GM18520 (cell line): ENCODE measurements around the gene GATD1.
"Not testable (repeated sequence)": the region's sequence is repeated elsewhere in the genome, so short reads cannot be mapped to it uniquely, and the experiment has no call there.

ENCODE experiments used
- ATAC-seq: cut with Tn5 transposase; IDR thresholded peaks from one replicate; pipeline ENCODE4 v1.9.1; 2021; ENCODE audit not compliant: unreplicated experiment

GATD1 gene

GRCh38 chr11:765025-765801, 12.1 kb downstream of the GATD1 start:
- ATAC-seq = no peak

- ATAC-seq = no peak
Observed at GRCh38 chr11:764322-765024, 12.8 kb downstream of the GATD1 start.

GRCh38 chr11:763549-764321, 13.6 kb downstream of the GATD1 start:
- ATAC-seq = no peak

- no peak for ATAC-seq
Observed at GRCh38 chr11:763073-763463, 14.2 kb downstream of the GATD1 start.

GRCh38 chr11:762421-763072, 14.7 kb downstream of the GATD1 start:
- ATAC-seq = no peak

GRCh38 chr11:761526-762108, 15.7 kb downstream of the GATD1 start:
- no peak for ATAC-seq

GRCh38 chr11:760236-760635, 17.1 kb downstream of the GATD1 start:
- no peak for ATAC-seq

- ATAC-seq = no peak
Observed at GRCh38 chr11:749731-750130, 27.6 kb downstream of the GATD1 start.

- ATAC-seq = no peak
Observed at GRCh38 chr11:748007-748359, 29.3 kb downstream of the GATD1 start.

- peak; percentile 87 for ATAC-seq
Observed at GRCh38 chr11:747158-748006, 29.9 kb downstream of the GATD1 start, which contains the start of gene TALDO1. TALDO1 (plus strand) TSS chr11:747464; CDS start chr11:747482, 18 bp downstream.

- no peak for ATAC-seq
Observed at GRCh38 chr11:746289-747157, 30.8 kb downstream of the GATD1 start.

- ATAC-seq = no peak
Observed at GRCh38 chr11:745428-745827, 31.9 kb downstream of the GATD1 start.

- ATAC-seq = no peak
Observed at GRCh38 chr11:742571-743201, 34.6 kb downstream of the GATD1 start.

- ATAC-seq = no peak
Observed at GRCh38 chr11:742156-742546, 35.1 kb downstream of the GATD1 start.

- ATAC-seq = not testable (repeated sequence)
Observed at GRCh38 chr11:737899-738298, 39.4 kb downstream of the GATD1 start.

GRCh38 chr11:737366-737765, 39.9 kb downstream of the GATD1 start:
- ATAC-seq = no peak

GRCh38 chr11:734541-734940, 42.7 kb downstream of the GATD1 start:
- not testable (repeated sequence) for ATAC-seq

GRCh38 chr11:733072-733471, 44.2 kb downstream of the GATD1 start:
- no peak for ATAC-seq
